SK-N-SH (cell line): ENCODE results near the gene MEI4. TPM values are rescaled to one million over a fixed set of nuclear protein-coding genes. Genes with fewer than 3 reads are reported as not detected.

ENCODE experiments used
- CTCF ChIA-PET: fragments of 300-600, 350-600 bp; formaldehyde crosslinking; extraction: SDS; loops from one replicate; lab custom pipeline; 2021; lab: Yijun Ruan, JAX
- POLR2A ChIA-PET: fragments of 350-600 bp; sonication (Branson Sonifier 250); formaldehyde crosslinking; extraction: SDS; loops from one replicate; lab custom pipeline; 2020; ENCODE audit warnings: antibody characterized with exemption, inconsistent platforms; lab: Yijun Ruan, JAX
- DNase-seq: peaks from one replicate; pipeline ENCODE4 v3.0.0; 2012
- H2AFZ ChIP-seq: fragments of 200-600 bp; sonication (generic); 2 replicates; pipeline ENCODE4 v1.8.1; 2016; ENCODE audit warnings: antibody characterized with exemption, mild to moderate bottlenecking, low read depth
- H3F3A ChIP-seq: fragments of 200-600 bp; sonication (generic); replicated peaks from 2 replicates; pipeline ENCODE3; 2016; ENCODE audit warnings: antibody characterized with exemption, mild to moderate bottlenecking; ENCODE audit not compliant: insufficient read depth
- H3K27ac ChIP-seq, 2 experiments: fragments of 200-500 bp in 1 of 2; fragments of 200-600 bp in 1 of 2; sonication (Bioruptor generic) in 1 of 2; sonication (generic), shearing (Covaris generic) in 1 of 2; 2 replicates each; pipeline versions ENCODE4 v1.5.1 to v1.6.1; 2014 to 2016; ENCODE audit warnings: low read depth in 2 of 2, inconsistent platforms in 1 of 2, low read length in 1 of 2, mild to moderate bottlenecking in 1 of 2, mixed read lengths in 1 of 2
- H3K27me3 ChIP-seq: fragments of 200-600 bp; sonication (generic), shearing (Covaris generic); 2 replicates; pipeline ENCODE4 v1.6.1; 2016; ENCODE audit warnings: mixed run types; ENCODE audit not compliant: insufficient read depth
- H3K36me3 ChIP-seq, 2 experiments: fragments of 200-500 bp in 1 of 2; fragments of 200-600 bp in 1 of 2; sonication (Bioruptor generic) in 1 of 2; sonication (generic) in 1 of 2; replicated peaks in 1 of 2; 2 replicates each; pipeline versions ENCODE3 to v1.5.1; 2014 to 2016; ENCODE audit warnings: low read length in 1 of 2, mild to moderate bottlenecking in 1 of 2; ENCODE audit not compliant: insufficient read depth in 2 of 2, control insufficient read depth in 1 of 2
- H3K4me1 ChIP-seq, 2 experiments: fragments of 200-500 bp in 1 of 2; fragments of 200-600 bp in 1 of 2; sonication (Bioruptor generic) in 1 of 2; sonication (generic), shearing (Covaris generic) in 1 of 2; 2 replicates each; pipeline versions ENCODE4 v1.5.1 to v1.6.1; 2014 to 2016; ENCODE audit warnings: low read depth in 1 of 2, low read length in 1 of 2, mixed run types in 1 of 2; ENCODE audit not compliant: insufficient read depth in 2 of 2, control insufficient read depth in 1 of 2
- H3K4me2 ChIP-seq: fragments of 200-600 bp; sonication (generic), shearing (Covaris generic); 2 replicates; pipeline ENCODE4 v1.6.1; 2017; ENCODE audit warnings: mixed run types
- H3K4me3 ChIP-seq, 2 experiments: fragments of 200-500 bp in 1 of 2; fragments of 200-600 bp in 1 of 2; sonication (Bioruptor generic) in 1 of 2; sonication (generic), shearing (Covaris generic) in 1 of 2; 2 replicates each; pipeline versions ENCODE4 v1.5.1 to v1.8.1; 2014 to 2016; ENCODE audit warnings: low read depth in 2 of 2, inconsistent platforms in 1 of 2, low read length in 1 of 2, mild to moderate bottlenecking in 1 of 2, mixed read lengths in 1 of 2, moderate library complexity in 1 of 2
- H3K79me2 ChIP-seq: fragments of 200-600 bp; sonication (generic); 2 replicates; pipeline ENCODE4 v1.8.1; 2017; ENCODE audit warnings: mild to moderate bottlenecking; ENCODE audit not compliant: insufficient read depth
- H3K9ac ChIP-seq: fragments of 200-600 bp; sonication (generic); 2 replicates; pipeline ENCODE4 v1.6.1; 2017; ENCODE audit warnings: mixed run types
- H3K9me2 ChIP-seq: fragments of 200-600 bp; sonication (generic); 2 replicates; pipeline ENCODE4 v1.6.1; 2017; ENCODE audit warnings: mixed run types
- H3K9me3 ChIP-seq: fragments of 200-600 bp; sonication (generic); 2 replicates; pipeline ENCODE4 v1.6.1; 2017; ENCODE audit warnings: mixed run types, mild to moderate bottlenecking, moderate library complexity
- H4K20me1 ChIP-seq: fragments of 200-600 bp; sonication (generic); 2 replicates; pipeline ENCODE4 v1.6.1; 2017; ENCODE audit warnings: mild to moderate bottlenecking, mixed run types; ENCODE audit not compliant: insufficient read depth
- ELF1 ChIP-seq: IDR thresholded peaks from 2 replicates; pipeline ENCODE4 v1.4.0; 2012
- IRF3 ChIP-seq: fragments of 150-350 bp; IDR thresholded peaks from 2 replicates; pipeline ENCODE4 v1.6.1; 2016; ENCODE audit warnings: mild to moderate bottlenecking, low read depth, low read length
- MEF2A ChIP-seq: IDR thresholded peaks from 2 replicates; pipeline ENCODE4 v1.4.0; 2012; ENCODE audit warnings: low read depth, borderline replicate concordance
- PBX3 ChIP-seq: IDR thresholded peaks from 2 replicates; pipeline ENCODE4; 2012
- RAD21 ChIP-seq: IDR thresholded peaks from 2 replicates; pipeline ENCODE4 v1.6.1; 2012; ENCODE audit warnings: mild to moderate bottlenecking, low read length
- RCOR1 ChIP-seq: fragments of 150-350 bp; IDR thresholded peaks from 2 replicates; pipeline ENCODE4 v1.6.1; 2017; ENCODE audit warnings: antibody characterized with exemption, low read length
- REST ChIP-seq: IDR thresholded peaks from 2 replicates; pipeline ENCODE4 v1.6.1; 2012; ENCODE audit warnings: mild to moderate bottlenecking, low read depth, low read length, moderate library complexity
- SMC3 ChIP-seq: IDR thresholded peaks from 2 replicates; pipeline ENCODE4 v1.6.1; 2012; ENCODE audit warnings: low read depth, low read length, improper control_type of control experiment
- TEAD4 ChIP-seq: IDR thresholded peaks from 2 replicates; pipeline ENCODE4 v1.4.0; 2012; ENCODE audit warnings: mild to moderate bottlenecking, borderline replicate concordance; ENCODE audit not compliant: insufficient read depth
- WGBS: methylation state at CpG from one replicate; pipeline ENCODE4 v1.1.6; 2017; ENCODE audit warnings: low lambda C conversion rate; 5-methylcytosine and 5-hydroxymethylcytosine counted together
- polyA plus RNA-seq, 3 experiments: library from polyadenylated mRNA; depleted of rRNA; stranded (reverse); fragments of >200 nt; gene quantifications; 2 replicates each; pipeline ENCODE4 v1.2.3, GENCODE V29; 2012
- TF ChIP-seq, protein P1 (sequence below): IDR thresholded peaks from 2 replicates; pipeline ENCODE4 v1.4.0; 2012; ENCODE audit warnings: low read depth
- TF ChIP-seq, protein P2 (sequence below): fragments of 200-600 bp; sonication (generic); IDR thresholded peaks from 2 replicates; pipeline ENCODE4 v1.6.1; 2017; ENCODE audit warnings: antibody characterized with exemption, mild to moderate bottlenecking, moderate library complexity

The MEI4 gene
- polyA plus RNA-seq, 1 of the 3 experiments (the other 2 are of a cell fraction): not detected

DNA sequence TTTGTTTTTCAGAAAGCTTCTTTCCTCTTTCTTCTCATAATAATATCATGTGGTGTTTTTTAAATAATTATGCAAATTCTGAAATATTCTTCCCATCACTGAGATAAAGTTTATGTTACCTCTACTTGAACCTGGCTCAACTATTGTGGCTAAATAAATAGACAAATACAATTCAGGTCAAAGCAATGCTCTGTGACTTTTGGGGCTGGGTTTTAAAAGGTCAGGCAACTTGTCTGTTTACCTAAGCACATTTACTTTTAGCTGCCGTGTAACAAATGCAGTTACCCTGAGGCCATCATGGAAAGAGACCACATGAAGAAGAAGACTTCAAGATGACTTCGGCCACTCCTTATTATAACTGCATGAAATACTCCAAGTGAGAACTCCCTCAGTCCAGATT lies 33.7 kb upstream of the MEI4 start (continued):
- TF ChIP-seq REST: no peak
- no peak for TF ChIP-seq TEAD4
- TF ChIP-seq PBX3: no peak
- TF ChIP-seq IRF3: no peak
- TF ChIP-seq, protein P1, sequence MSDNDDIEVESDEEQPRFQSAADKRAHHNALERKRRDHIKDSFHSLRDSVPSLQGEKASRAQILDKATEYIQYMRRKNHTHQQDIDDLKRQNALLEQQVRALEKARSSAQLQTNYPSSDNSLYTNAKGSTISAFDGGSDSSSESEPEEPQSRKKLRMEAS: no peak
- no peak for TF ChIP-seq ELF1
- no peak for TF ChIP-seq RCOR1
- no peak for TF ChIP-seq MEF2A

- 0% methylated on average over 1 of the region's 1 CpG for WGBS
- no peak overlapping the region for H3K4me2 ChIP-seq
- TF ChIP-seq REST: no peak
- peak; percentile 53 for TF ChIP-seq RAD21
- TF ChIP-seq, protein P2, sequence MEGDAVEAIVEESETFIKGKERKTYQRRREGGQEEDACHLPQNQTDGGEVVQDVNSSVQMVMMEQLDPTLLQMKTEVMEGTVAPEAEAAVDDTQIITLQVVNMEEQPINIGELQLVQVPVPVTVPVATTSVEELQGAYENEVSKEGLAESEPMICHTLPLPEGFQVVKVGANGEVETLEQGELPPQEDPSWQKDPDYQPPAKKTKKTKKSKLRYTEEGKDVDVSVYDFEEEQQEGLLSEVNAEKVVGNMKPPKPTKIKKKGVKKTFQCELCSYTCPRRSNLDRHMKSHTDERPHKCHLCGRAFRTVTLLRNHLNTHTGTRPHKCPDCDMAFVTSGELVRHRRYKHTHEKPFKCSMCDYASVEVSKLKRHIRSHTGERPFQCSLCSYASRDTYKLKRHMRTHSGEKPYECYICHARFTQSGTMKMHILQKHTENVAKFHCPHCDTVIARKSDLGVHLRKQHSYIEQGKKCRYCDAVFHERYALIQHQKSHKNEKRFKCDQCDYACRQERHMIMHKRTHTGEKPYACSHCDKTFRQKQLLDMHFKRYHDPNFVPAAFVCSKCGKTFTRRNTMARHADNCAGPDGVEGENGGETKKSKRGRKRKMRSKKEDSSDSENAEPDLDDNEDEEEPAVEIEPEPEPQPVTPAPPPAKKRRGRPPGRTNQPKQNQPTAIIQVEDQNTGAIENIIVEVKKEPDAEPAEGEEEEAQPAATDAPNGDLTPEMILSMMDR: peak; percentile 69
- TF ChIP-seq SMC3: peak; percentile 31; the same call in 1 of the 2 replicates
- TF ChIP-seq PBX3: 0 out of 2 replicates have a peak, but pooled peaks have one; percentile 14
- no peak overlapping the region for H3K4me3 ChIP-seq
- no peak overlapping the region for H3K27ac ChIP-seq
- no peak overlapping the region for H3K9ac ChIP-seq
- no peaks in the 10 kb centered on the region for H3F3A ChIP-seq
- no peaks in the 10 kb centered on the region for H3K9me3 ChIP-seq
- no peaks in the 10 kb centered on the region for H3K36me3 ChIP-seq
- H2AFZ ChIP-seq: no peak overlapping the region
- DNase-seq: peak; percentile 9
- POLR2A ChIA-PET: no interaction called here
- no peaks in the 10 kb centered on the region for H3K79me2 ChIP-seq
- no peaks in the 10 kb centered on the region for H3K9me2 ChIP-seq
- H3K4me1 ChIP-seq: no peaks in the 10 kb centered on the region
- no peaks in the 10 kb centered on the region for H4K20me1 ChIP-seq
- no peaks in the 10 kb centered on the region for H3K27me3 ChIP-seq
- CTCF ChIA-PET: interaction anchor here (0.5 to 1.8 kb wide), 13 partner anchors 9 to 1215 kb away, joined by 3 to 10 read pairs (median 4); no protein-coding TSS in a partner anchor
Measured at GRCh38 chr6:77620278-77620882, 32.5 kb upstream of the MEI4 start.
